Measurements from ENCODE around the gene ATAD2B.
A peak's percentile ranks its signal among the peaks of the same experiment; 100 is the strongest.

DNA sequence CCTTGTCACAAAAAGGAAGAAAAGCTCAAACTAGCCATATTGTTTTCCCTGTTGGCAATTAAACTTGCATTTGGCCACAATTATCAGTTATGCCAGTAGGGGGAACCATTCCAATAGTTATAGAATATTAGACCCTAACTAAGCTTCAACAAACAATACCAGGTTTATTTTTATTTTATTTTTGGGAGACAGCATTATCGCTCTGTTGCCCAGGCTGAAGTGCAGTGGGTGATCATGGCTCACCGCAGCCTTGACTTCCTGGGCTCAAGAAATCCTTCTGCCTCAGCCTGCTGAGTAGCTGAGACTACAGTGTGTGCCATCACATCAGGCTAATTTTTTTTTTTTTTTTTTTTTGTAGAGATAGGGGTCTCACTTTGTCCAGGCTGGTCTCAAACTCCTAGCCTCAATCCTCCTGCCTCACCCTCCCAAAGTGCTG, 102.1 kb downstream of the ATAD2B start:
- TF ChIP-seq, protein P1, sequence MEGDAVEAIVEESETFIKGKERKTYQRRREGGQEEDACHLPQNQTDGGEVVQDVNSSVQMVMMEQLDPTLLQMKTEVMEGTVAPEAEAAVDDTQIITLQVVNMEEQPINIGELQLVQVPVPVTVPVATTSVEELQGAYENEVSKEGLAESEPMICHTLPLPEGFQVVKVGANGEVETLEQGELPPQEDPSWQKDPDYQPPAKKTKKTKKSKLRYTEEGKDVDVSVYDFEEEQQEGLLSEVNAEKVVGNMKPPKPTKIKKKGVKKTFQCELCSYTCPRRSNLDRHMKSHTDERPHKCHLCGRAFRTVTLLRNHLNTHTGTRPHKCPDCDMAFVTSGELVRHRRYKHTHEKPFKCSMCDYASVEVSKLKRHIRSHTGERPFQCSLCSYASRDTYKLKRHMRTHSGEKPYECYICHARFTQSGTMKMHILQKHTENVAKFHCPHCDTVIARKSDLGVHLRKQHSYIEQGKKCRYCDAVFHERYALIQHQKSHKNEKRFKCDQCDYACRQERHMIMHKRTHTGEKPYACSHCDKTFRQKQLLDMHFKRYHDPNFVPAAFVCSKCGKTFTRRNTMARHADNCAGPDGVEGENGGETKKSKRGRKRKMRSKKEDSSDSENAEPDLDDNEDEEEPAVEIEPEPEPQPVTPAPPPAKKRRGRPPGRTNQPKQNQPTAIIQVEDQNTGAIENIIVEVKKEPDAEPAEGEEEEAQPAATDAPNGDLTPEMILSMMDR (IDR thresholded peaks at IDR 0.05; ENCODE audit: low read depth, low read length, missing input control): peak; percentile 60
- no peak for TF ChIP-seq JUND (IDR thresholded peaks at IDR 0.05)
- TF ChIP-seq, protein P2, sequence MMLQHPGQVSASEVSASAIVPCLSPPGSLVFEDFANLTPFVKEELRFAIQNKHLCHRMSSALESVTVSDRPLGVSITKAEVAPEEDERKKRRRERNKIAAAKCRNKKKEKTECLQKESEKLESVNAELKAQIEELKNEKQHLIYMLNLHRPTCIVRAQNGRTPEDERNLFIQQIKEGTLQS (IDR thresholded peaks at IDR 0.05): no peak
